Activated naive CD8-positive, alpha-beta T cell treated with anti-CD3 and anti-CD28 coated beads for 36 hours (primary cell): ENCODE data around the gene MPDZ. TPM values are rescaled to one million over a fixed set of nuclear protein-coding genes. Genes with fewer than 3 reads are reported as not detected.

Experiments
- DNase-seq: peaks from one replicate; pipeline ENCODE4 v3.0.0; 2021
- H3K27ac Mint-ChIP-seq: one replicate; pipeline ENCODE4 v1.8.0; 2022; ENCODE audit warnings: mild to moderate bottlenecking, moderate library complexity, mixed read lengths
- H3K27me3 Mint-ChIP-seq: one replicate; pipeline ENCODE4 v1.8.0; 2022; ENCODE audit warnings: mild to moderate bottlenecking, mixed read lengths
- H3K36me3 Mint-ChIP-seq: one replicate; pipeline ENCODE4 v1.8.0; 2021; ENCODE audit warnings: mild to moderate bottlenecking, mixed read lengths
- H3K4me1 Mint-ChIP-seq: one replicate; pipeline ENCODE4 v1.8.0; 2021; ENCODE audit warnings: mixed read lengths
- H3K4me3 Mint-ChIP-seq: one replicate; pipeline ENCODE4 v1.8.0; 2022; ENCODE audit warnings: mild to moderate bottlenecking, moderate library complexity, mixed read lengths
- H3K9me3 Mint-ChIP-seq: one replicate; pipeline ENCODE4 v1.8.0; 2022; ENCODE audit warnings: mixed read lengths
- total RNA-seq, 2 experiments: library from RNA; stranded (reverse); gene quantifications; one replicate each; pipeline ENCODE4 v1.2.3, GENCODE V29; 2021

Gene MPDZ
- total RNA-seq, 2 experiments from 2014 or later: not detected

DNA sequence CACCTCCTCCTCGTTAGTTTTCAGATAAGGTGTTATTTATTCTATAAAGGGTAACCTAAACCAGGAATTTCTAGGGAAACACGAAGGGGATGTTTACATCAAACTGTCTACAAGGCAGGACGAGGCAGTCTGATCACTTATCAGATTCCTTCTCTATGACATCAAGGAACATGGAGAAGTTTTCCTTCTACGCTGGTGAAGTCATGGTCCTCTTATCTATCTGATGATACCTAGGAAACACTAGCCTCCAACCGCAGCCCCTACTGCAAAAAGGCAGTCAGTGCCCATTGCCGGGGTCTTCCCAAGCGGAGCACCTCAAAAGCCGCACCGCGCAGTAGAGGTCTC is 1.5 kb downstream of the MPDZ start:
- H3K27ac Mint-ChIP-seq: no peak overlapping the region
- DNase-seq: no peak
- H3K4me3 Mint-ChIP-seq: no peak overlapping the region
- no peaks in the 10 kb centered on the region for H3K36me3 Mint-ChIP-seq
- no peaks in the 10 kb centered on the region for H3K4me1 Mint-ChIP-seq
- H3K27me3 Mint-ChIP-seq: peaks cover 38% of the 10 kb centered on the region
- H3K9me3 Mint-ChIP-seq: peaks cover 1% of the 10 kb centered on the region

DNA sequence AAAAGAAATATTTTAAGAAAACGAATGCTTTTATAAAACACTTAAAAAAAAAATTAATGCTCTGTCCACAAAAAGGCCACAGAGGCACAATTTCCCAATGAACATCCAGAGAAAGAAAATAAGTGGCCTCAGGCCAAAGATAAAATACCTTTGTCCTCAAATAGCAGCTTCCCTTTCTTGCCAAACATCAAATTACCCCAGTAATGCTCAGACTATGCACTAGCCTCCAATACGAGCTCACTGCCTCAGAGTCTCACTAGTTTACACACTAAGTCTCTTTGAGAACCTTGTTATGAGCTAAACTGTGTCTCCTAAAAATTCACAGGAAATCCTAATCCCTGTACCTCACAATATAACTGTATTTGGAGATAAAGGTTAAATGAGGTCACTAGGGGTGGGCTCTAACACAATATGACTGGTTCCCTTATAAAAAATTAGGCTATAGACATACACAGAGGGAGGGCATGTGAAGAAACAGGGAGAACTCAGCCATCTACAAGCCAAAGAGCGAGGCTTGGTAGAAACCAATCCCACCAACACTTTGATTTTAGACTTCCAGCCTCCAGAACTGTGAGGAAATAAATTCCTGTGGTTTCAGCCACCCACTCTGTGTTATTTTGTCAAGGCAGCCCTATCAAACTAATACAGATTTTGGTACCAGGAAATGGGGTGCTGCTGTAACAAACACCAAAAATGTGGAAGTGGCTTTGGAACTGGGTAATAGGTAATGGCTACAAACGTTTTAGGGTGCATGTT is 4.4 kb downstream of the MPDZ start:
- Mint-ChIP-seq H3K4me3 (no peak overlapping the region), H3K27ac (no peak overlapping the region), H3K9me3 (no peaks in the 10 kb centered on the region), H3K4me1 (no peaks in the 10 kb centered on the region), H3K36me3 (no peaks in the 10 kb centered on the region), H3K27me3 (peaks cover 31% of the 10 kb centered on the region)
- no peak for DNase-seq

DNA sequence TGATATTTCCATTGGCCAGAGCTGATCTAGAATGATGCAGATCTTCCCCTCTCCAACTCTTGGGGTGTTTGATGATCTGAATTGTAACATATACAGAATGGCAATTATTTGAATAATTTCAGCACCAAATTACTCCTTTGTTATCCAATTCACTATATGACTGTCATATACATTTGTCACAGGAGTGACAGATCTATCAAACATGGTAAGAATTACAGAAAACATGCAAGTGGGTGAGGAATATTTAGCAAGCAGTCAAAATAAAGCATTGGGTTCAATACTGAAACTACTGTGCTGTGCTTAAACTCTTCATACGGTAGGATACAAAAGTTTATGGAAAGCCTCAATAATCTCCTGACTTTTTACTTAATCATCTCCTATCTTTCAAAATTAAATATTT is 8.8 kb downstream of the MPDZ start:
- no peak for DNase-seq
- no peak overlapping the region for H3K4me3 Mint-ChIP-seq
- H3K36me3 Mint-ChIP-seq: no peaks in the 10 kb centered on the region
- no peaks in the 10 kb centered on the region for H3K4me1 Mint-ChIP-seq
- H3K9me3 Mint-ChIP-seq: peaks cover 3% of the 10 kb centered on the region
- peaks cover under 1% of the 10 kb centered on the region for H3K27me3 Mint-ChIP-seq
- no peak overlapping the region for H3K27ac Mint-ChIP-seq

DNA sequence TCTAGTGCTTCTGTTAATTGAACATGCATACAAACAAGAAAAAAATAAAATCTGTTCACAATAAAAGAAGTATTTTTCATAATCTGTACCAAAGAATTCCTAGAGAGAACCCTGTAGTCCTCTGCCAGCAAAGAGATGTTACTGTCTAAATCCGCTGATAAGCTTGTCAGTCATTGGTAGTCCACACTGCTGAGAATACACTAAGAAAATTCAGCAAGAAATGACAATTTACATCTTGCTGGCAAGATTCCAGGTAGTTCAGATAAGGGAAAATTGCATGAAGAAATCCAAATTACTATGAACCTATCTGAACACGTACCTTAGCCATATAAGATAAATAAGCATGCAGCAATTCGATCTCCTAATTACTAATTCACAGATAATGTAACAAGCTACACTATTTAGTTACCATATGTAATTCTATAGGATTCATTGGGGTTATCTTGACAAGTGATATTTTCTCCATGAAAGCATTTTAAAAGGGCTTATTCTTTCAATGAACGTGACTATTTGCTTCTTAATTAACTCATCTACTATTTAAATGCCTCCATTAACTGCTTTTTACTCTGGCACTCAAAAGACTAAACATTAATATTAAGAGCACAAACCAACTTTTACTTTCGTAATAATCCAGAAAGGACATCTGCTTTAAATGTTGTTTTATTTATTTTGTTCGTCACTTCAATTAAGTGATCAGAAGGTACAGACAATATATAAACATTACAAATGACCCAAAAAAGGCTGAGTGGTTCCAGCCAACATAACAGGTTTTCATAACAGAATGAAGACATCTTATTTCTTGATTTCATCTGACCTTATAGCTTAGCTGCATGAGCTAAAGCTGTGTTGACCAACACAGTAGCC is 9.7 kb downstream of the MPDZ start:
- Mint-ChIP-seq H3K27me3 (no peaks in the 10 kb centered on the region), H3K4me3 (no peak overlapping the region), H3K4me1 (no peaks in the 10 kb centered on the region), H3K27ac (no peak overlapping the region), H3K9me3 (peaks cover 3% of the 10 kb centered on the region), H3K36me3 (no peaks in the 10 kb centered on the region)
- DNase-seq: no peak

DNA sequence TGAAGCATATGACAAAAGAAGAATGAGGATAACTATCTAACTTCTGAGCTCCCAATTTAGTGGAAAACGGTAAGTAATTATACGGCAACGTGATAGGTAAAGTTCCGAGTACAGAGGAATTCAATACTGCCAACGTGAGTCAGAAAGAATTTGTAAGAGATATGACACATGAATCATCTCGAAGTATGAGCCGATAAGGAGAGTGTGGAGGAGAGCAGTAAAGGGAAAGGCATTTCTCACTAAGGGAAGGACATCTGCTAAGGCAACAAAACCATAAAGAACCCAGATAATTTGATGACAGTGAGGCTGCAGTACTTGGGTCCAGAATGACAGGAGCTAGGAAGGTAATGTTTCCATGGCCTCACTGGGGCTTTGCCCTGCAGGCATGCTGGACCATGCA is 11.0 kb downstream of the MPDZ start:
- H3K36me3 Mint-ChIP-seq: no peaks in the 10 kb centered on the region
- peaks cover 3% of the 10 kb centered on the region for H3K9me3 Mint-ChIP-seq

DNA sequence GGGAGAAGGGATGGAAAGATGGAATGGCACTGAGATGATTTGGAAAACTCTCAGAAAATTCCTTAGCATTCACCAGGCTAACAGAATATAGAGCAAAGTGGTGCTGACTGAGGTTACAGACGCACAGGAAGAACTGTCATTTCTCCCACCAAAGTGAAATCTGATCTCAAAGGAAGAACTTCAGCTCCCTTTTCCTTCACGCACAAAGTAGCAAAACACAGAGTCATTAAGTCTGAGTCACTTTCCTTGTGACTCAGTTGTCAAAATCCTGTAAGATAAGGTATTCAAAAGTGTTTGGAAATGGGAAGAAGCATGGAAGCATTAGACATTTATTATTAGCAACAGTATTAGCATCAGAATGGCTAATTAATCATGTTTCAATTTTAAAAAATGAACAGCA is 11.7 kb downstream of the MPDZ start:
- no peaks in the 10 kb centered on the region for H3K27me3 Mint-ChIP-seq
- H3K4me1 Mint-ChIP-seq: no peaks in the 10 kb centered on the region
- DNase-seq: no peak
- no peak overlapping the region for H3K4me3 Mint-ChIP-seq
- H3K9me3 Mint-ChIP-seq: peaks cover 3% of the 10 kb centered on the region
- no peak overlapping the region for H3K27ac Mint-ChIP-seq
- no peaks in the 10 kb centered on the region for H3K36me3 Mint-ChIP-seq

More for the DNA sequence above, 11.0 kb downstream of the MPDZ start:
- no peak for DNase-seq
- Mint-ChIP-seq H3K27ac (no peak overlapping the region), H3K4me1 (no peaks in the 10 kb centered on the region), H3K4me3 (no peak overlapping the region), H3K27me3 (no peaks in the 10 kb centered on the region)

DNA sequence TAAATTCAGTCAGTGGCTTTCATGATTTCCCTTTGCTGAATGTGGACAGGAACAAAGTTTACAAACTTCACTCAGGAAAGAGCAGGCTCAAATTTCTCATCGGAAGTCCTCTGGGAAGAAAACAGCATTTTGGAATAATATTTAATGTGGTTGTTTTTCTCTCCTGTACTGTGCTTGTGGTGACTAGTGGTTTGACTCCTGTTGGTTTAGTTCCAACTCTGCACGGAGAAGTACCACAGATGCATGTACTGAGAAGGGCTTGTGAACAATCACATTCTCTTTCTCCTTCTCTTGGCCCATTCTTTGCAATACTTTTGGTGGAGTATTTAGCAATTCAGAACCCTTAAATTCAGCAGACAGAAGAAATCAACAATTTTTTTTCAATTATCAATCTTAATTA is 13.3 kb downstream of the MPDZ start:
- no peak overlapping the region for H3K27ac Mint-ChIP-seq
- no peaks in the 10 kb centered on the region for H3K36me3 Mint-ChIP-seq
- DNase-seq: no peak
- H3K4me3 Mint-ChIP-seq: no peak overlapping the region
- H3K27me3 Mint-ChIP-seq: no peaks in the 10 kb centered on the region
- H3K9me3 Mint-ChIP-seq: peaks cover 3% of the 10 kb centered on the region
- H3K4me1 Mint-ChIP-seq: no peaks in the 10 kb centered on the region

DNA sequence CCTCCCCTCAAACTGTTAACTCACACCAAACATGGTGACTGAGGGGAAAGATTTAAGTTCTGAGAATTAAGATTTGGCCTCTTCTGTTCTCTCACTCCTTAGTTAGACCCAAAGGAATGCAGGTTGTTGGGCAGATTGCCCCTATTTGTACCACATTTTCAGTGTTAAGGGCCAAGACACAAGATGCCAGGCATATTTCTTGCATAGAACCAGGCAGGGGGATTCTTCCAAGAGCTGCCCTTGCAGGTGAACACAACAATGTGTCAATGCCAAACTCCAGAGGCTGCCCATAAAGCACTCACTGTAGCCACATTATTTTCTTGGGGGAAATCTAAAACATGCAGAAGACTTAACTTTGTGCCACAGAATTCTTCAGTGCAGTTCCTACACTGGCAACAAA is 14.7 kb downstream of the MPDZ start:
- Mint-ChIP-seq H3K36me3 (no peaks in the 10 kb centered on the region), H3K9me3 (peaks cover 3% of the 10 kb centered on the region), H3K27me3 (no peaks in the 10 kb centered on the region), H3K27ac (no peak overlapping the region), H3K4me3 (no peak overlapping the region), H3K4me1 (no peaks in the 10 kb centered on the region)
- DNase-seq: no peak

DNA sequence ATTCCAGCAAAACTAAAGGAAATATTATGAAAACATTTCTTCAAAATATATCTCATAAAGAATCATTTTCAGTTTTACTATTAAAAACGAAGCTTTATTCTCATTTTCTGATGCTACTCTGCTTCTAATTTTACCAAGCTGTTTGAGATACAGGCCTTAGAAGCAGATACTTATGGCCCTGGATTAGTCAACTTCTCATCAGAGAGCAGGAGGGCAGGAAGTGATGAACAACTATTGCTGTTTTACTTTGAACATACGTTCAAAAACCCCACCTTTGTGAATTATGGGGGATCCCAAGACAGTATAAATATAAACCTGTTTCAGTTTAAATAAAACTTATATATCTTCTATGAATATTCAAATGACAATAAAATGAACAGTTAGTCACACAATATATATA is 16.0 kb downstream of the MPDZ start:
- H3K27me3 Mint-ChIP-seq: no peaks in the 10 kb centered on the region
- no peak overlapping the region for H3K4me3 Mint-ChIP-seq
- H3K4me1 Mint-ChIP-seq: no peaks in the 10 kb centered on the region
- peaks cover 3% of the 10 kb centered on the region for H3K9me3 Mint-ChIP-seq
- no peak for DNase-seq
- H3K27ac Mint-ChIP-seq: no peak overlapping the region
- H3K36me3 Mint-ChIP-seq: no peaks in the 10 kb centered on the region

DNA sequence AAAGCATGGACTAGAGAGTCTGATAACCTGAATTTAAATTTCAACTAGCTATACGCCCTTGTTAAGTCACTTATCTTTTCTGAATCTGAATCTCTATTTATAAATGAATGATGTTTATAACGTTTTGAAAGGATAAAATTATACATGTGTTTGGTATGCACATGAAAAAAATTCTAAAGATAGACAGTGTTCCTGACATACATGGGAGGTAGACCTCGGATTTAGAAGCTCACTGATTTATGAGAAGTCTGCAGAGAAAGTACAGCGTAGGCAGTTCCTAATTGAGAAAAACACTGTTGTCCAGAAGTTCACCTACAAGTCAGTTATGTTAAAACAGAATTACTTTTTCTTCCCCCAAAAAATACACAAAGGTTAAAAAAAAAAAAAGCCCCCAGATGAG is 26.6 kb downstream of the MPDZ start:
- peaks cover 5% of the 10 kb centered on the region for H3K9me3 Mint-ChIP-seq
- no peak overlapping the region for H3K27ac Mint-ChIP-seq
- no peaks in the 10 kb centered on the region for H3K36me3 Mint-ChIP-seq
- H3K27me3 Mint-ChIP-seq: no peaks in the 10 kb centered on the region
- no peak overlapping the region for H3K4me3 Mint-ChIP-seq
- no peaks in the 10 kb centered on the region for H3K4me1 Mint-ChIP-seq
- DNase-seq: no peak

DNA sequence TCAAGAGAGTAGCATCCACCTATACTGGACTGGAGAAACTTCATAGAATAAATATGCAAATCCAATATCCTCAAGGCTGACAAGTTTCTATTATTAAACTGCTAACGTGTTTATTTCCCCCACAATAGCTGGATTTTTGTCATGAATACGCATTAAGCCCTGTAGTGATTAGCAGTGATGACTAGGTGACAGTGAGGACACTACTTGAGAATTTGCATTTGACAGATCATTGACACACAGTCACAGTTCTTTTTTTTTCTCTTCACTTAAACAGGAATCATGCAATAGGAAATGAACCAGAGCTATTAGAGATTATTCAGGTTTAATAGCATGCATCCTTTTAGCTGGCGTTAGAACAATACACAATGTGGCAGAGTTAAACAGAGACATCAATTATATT is 35.3 kb downstream of the MPDZ start:
- no peak overlapping the region for H3K27ac Mint-ChIP-seq
- no peak for DNase-seq
- H3K9me3 Mint-ChIP-seq: peaks cover 2% of the 10 kb centered on the region
- no peaks in the 10 kb centered on the region for H3K27me3 Mint-ChIP-seq
- H3K36me3 Mint-ChIP-seq: no peaks in the 10 kb centered on the region
- H3K4me3 Mint-ChIP-seq: no peak overlapping the region
- no peaks in the 10 kb centered on the region for H3K4me1 Mint-ChIP-seq

DNA sequence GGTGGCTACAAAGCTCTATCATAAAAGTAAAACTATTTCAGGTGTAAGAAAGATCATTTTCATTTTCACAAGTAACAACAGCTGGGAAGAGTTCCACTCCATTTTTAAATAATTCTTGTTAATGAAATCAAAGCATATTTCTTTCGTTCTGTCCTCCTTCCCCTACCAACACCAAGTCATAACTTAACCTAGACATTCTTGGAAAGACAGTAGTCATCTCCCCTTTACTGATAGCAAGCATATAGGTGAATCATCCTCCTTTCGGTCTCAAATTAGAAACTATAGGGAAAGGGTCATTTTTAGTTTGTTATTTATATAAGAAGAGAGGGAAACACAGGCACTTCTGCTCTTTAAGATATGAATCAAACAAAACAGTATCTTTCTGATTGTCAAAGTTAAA is 38.2 kb downstream of the MPDZ start:
- H3K4me1 Mint-ChIP-seq: no peaks in the 10 kb centered on the region
- no peaks in the 10 kb centered on the region for H3K27me3 Mint-ChIP-seq
- no peak overlapping the region for H3K27ac Mint-ChIP-seq
- H3K4me3 Mint-ChIP-seq: no peak overlapping the region
- H3K9me3 Mint-ChIP-seq: peaks cover 2% of the 10 kb centered on the region
- DNase-seq: no peak
- H3K36me3 Mint-ChIP-seq: no peaks in the 10 kb centered on the region

DNA sequence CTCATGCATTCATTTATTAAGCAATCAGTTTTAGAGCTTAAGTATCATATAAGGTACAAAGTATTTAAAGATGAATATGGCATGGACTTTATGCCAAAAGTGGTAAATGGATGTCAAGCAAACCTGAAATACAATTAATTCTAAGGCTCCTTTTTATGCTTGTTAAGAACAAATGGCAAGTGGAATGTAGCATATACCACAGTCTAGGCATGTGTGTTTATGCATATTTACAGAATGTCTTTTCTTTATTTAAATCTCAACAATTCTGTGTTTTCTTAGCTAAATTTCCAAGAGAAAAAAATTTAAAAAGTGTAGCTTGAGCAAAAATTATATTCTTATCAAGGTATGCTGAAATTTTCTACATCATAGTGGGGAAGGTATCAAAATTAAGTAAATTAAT is 39.8 kb downstream of the MPDZ start:
- Mint-ChIP-seq H3K27ac (no peak overlapping the region), H3K4me1 (no peaks in the 10 kb centered on the region), H3K27me3 (no peaks in the 10 kb centered on the region), H3K9me3 (peaks cover 2% of the 10 kb centered on the region), H3K36me3 (no peaks in the 10 kb centered on the region), H3K4me3 (no peak overlapping the region)
- DNase-seq: no peak

DNA sequence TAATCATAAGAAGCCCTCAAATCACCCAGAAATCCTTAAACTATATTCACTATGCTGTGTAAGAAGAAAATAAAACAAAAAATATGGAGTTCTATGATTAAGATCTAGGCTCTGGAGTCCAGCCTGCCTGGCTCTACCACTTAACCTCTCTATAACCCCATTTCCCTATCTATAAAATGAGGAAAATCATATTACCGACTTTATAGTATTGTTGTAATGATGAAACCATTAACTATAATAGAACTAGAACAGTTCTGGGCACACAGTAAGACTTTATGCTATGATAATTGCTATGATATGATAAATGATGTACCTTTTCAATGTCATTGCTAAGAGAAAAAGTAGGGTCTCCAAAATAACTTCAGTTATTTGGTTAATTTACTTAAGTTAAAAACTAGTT is 40.3 kb downstream of the MPDZ start:
- Mint-ChIP-seq H3K27ac (no peak overlapping the region), H3K27me3 (no peaks in the 10 kb centered on the region), H3K4me1 (no peaks in the 10 kb centered on the region), H3K36me3 (no peaks in the 10 kb centered on the region), H3K4me3 (no peak overlapping the region), H3K9me3 (peaks cover 2% of the 10 kb centered on the region)
- DNase-seq: no peak

DNA sequence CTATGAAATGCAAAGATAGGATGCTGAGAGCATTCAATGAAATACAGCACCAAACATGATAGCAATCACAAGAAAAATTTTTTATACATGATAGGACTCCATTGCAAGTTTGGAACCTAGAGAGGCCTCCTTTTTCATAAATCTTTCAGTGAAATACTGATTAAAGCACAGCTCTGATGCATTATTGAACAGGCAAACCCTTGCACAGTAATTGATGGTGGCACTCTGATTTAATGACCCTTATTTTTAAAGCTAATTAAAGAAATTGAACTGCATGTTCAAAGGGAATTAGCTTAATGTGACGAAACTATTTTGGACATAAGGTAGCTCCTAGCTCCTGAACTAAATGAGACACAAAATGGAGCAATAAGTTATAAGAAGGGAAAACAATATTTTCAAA is 44.6 kb downstream of the MPDZ start:
- no peaks in the 10 kb centered on the region for H3K36me3 Mint-ChIP-seq
- no peak overlapping the region for H3K4me3 Mint-ChIP-seq
- no peaks in the 10 kb centered on the region for H3K9me3 Mint-ChIP-seq
- H3K4me1 Mint-ChIP-seq: no peaks in the 10 kb centered on the region
- no peak for DNase-seq
- no peaks in the 10 kb centered on the region for H3K27me3 Mint-ChIP-seq
- H3K27ac Mint-ChIP-seq: no peak overlapping the region

DNA sequence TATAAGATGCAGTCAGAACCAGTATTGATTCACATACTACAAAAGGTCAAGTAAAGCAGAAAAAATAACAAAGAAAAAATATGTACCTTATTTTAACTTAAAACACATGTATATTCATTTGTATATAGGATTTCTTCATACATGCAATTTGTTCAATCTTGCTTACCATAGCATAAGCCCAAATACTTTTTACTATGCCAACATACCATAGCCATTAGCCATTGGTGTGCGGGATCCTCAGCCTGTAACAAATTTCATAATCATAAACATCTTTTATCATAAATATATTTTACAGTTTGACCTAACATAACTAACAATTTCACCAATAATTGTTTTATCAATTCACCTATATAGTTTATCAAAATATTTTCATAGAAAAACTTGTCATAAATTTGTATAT is 51.1 kb downstream of the MPDZ start:
- Mint-ChIP-seq H3K9me3 (peaks cover 1% of the 10 kb centered on the region), H3K4me3 (no peak overlapping the region), H3K27me3 (no peaks in the 10 kb centered on the region), H3K36me3 (no peaks in the 10 kb centered on the region), H3K4me1 (no peaks in the 10 kb centered on the region), H3K27ac (no peak overlapping the region)
- DNase-seq: no peak
